Measurements from ENCODE around the gene PLXDC1. TPM values are rescaled to one million over a fixed set of nuclear protein-coding genes. Genes with fewer than 3 reads are reported as not detected.
"Not testable (repeated sequence)": the region's sequence is repeated elsewhere in the genome, so short reads cannot be mapped to it uniquely, and the experiment has no call there.

PLXDC1 gene
- total and polyA plus RNA-seq, 2 of the 8 experiments (the other 6 are each of a cell fraction or from before 2014, with no cell fraction given): 4.1 to 14.6 TPM

DNA sequence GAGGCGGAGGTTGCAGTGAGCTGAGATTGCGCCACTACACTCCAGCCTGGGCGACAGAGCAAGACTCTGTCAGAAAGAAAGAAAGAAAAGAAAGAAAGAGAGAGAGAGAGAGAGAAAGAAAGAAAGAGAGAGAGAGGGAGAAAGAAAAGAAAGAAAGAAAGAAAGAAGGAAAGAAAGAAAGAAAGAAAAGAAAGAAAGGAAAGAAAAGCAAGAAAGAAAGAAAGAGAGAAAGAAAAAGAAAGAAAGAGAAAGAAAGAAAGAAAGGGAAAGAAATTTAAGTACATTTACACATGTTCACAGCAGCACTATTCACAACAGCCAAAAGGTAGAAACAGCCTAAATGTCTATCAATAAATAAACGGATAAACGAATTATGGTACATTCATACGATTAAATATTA is 21.9 kb downstream of the PLXDC1 start:
- H3K9ac ChIP-seq (replicated peaks in 1 of 4; ENCODE audit: extremely low read depth in 1 of 4, low read depth in 3 of 4, low read length in 3 of 4); H3K27me3 ChIP-seq (replicated peaks in 1 of 4; ENCODE audit: control insufficient read depth in 3 of 4, extremely low read depth in 1 of 4, insufficient read depth in 3 of 4, low read length in 3 of 4); H3K23ac ChIP-seq (ENCODE audit: insufficient read length); POLR2A ChIA-PET (ENCODE audit: partially characterized antibody); H3K56ac ChIP-seq (replicated peaks; ENCODE audit: insufficient read length, low read depth, low read length); H2BK120ac ChIP-seq (replicated peaks; ENCODE audit: low read depth, low read length); H3K18ac ChIP-seq (ENCODE audit: extremely low read depth, low read length); H4K5ac ChIP-seq (ENCODE audit: insufficient read length, low read depth, low read length); H4K91ac ChIP-seq (replicated peaks; ENCODE audit: insufficient read length, low read length); H3K4me1 ChIP-seq (replicated peaks in 1 of 4; ENCODE audit: control insufficient read depth in 3 of 4, insufficient read depth in 4 of 4, low read length in 3 of 4); H4K20me1 ChIP-seq (replicated peaks in 1 of 2; ENCODE audit: control insufficient read depth in 1 of 2, insufficient read depth in 2 of 2, low read length in 2 of 2); H3K14ac ChIP-seq (ENCODE audit: insufficient read length); H3K4me2 ChIP-seq (ENCODE audit: insufficient read depth in 1 of 2, low read depth in 2 of 2, low read length in 2 of 2); H2BK15ac ChIP-seq (ENCODE audit: low read length); H3K27ac ChIP-seq (ENCODE audit: low read depth, low read length); FAIRE-seq; H2AK5ac ChIP-seq (ENCODE audit: low read depth, low read length); H2AFZ ChIP-seq (ENCODE audit: low read length); H2BK5ac ChIP-seq (ENCODE audit: low read depth, low read length); H2BK20ac ChIP-seq (ENCODE audit: low read length); H3K4me3 ChIP-seq (ENCODE audit: extremely low read depth in 1 of 4, insufficient read depth in 2 of 4, low read depth in 3 of 4, low read length in 4 of 4); H3K23me2 ChIP-seq (ENCODE audit: low read depth, low read length); DNase-seq (ENCODE audit: low read depth in 1 of 2, low spot score in 2 of 2); H3K79me2 ChIP-seq (ENCODE audit: control insufficient read depth in 1 of 2, insufficient read depth in 2 of 2, low read length in 2 of 2); H3K79me1 ChIP-seq (ENCODE audit: low read depth, low read length); H3K36me3 ChIP-seq (ENCODE audit: control insufficient read depth in 2 of 4, insufficient read depth in 4 of 4, low read length in 3 of 4); H4K8ac ChIP-seq (ENCODE audit: extremely low read depth, insufficient read depth, low read length); H2BK12ac ChIP-seq (ENCODE audit: low read depth, low read length); H3K4ac ChIP-seq (replicated peaks; ENCODE audit: insufficient read length, low read depth, low read length); H3K9me3 ChIP-seq (ENCODE audit: insufficient read depth in 2 of 2, low read depth in 1 of 2, low read length in 1 of 2): not testable (repeated sequence)
- WGBS, 2 experiments (ENCODE audit: extremely low coverage in 1 of 2, insufficient coverage in 1 of 2, insufficient read length in 1 of 2, insufficient replicate concordance in 2 of 2, low coverage in 1 of 2, low lambda C conversion rate in 2 of 2, missing lambda C conversion rate in 1 of 2): 93% methylated on average over 6 of the region's 6 CpGs; no CpG with 5 or more reads in 1 of the 2 experiments
- CTCF ChIA-PET (ENCODE audit: partially characterized antibody): interaction anchor here (0.7 kb wide), 1 partner anchor 246 kb away, joined by 3 read pairs; no protein-coding TSS in a partner anchor

All from H1 (cell line).